Retinal pigment epithelial cell (primary cell): Measurements from ENCODE around the gene RNASE12.

Experiments used
- DNase-seq: peaks from one replicate; pipeline ENCODE4 v3.0.0-alpha.2; 2010; ENCODE audit warnings: low read depth
- H3K4me3 ChIP-seq: 2 replicates; pipeline ENCODE4 v1.5.1; 2011; ENCODE audit warnings: mild to moderate bottlenecking, low read length, control low read depth, moderate library complexity
- CTCF ChIP-seq: conservative IDR thresholded peaks from 2 replicates; pipeline ENCODE4 v1.5.1; 2011; ENCODE audit warnings: low read depth, low read length, control low read depth, inconsistent platforms

The RNASE12 gene

GRCh38 chr14:20557212-20557542 is 34.0 kb downstream of the RNASE12 start:
- H3K4me3 ChIP-seq = no peak overlapping the region
- TF ChIP-seq CTCF = no peak
- no peak for DNase-seq

- H3K4me3 ChIP-seq = no peak overlapping the region
- DNase-seq = no peak
- no peak for TF ChIP-seq CTCF
These were observed 34.5 kb downstream of the RNASE12 start for GRCh38 chr14:20556500-20557211.

GRCh38 chr14:20555845-20556244 is 35.3 kb downstream of the RNASE12 start:
- TF ChIP-seq CTCF = no peak
- no peak for DNase-seq
- no peak overlapping the region for H3K4me3 ChIP-seq

GRCh38 chr14:20553024-20553423 is 38.2 kb downstream of the RNASE12 start:
- no peak for TF ChIP-seq CTCF

GRCh38 chr14:20551606-20552005 is 39.6 kb downstream of the RNASE12 start:
- no peak overlapping the region for H3K4me3 ChIP-seq
- DNase-seq = no peak
- TF ChIP-seq CTCF = no peak

More at GRCh38 chr14:20553024-20553423, 38.2 kb downstream of the RNASE12 start:
- H3K4me3 ChIP-seq = no peak overlapping the region
- DNase-seq = no peak

GRCh38 chr14:20550926-20551325 is 40.2 kb downstream of the RNASE12 start:
- no peak overlapping the region for H3K4me3 ChIP-seq
- no peak for DNase-seq
- no peak for TF ChIP-seq CTCF

- TF ChIP-seq CTCF = no peak
- no peak for DNase-seq
- no peak overlapping the region for H3K4me3 ChIP-seq
These were observed 42.6 kb downstream of the RNASE12 start for GRCh38 chr14:20548414-20549158.
